Endothelial cell (in vitro differentiated cells): ENCODE data around the gene AREL1. TPM values are rescaled to one million over a fixed set of nuclear protein-coding genes. Genes with fewer than 3 reads are reported as not detected.

Experiments used
- DNase-seq: peaks from one replicate; pipeline ENCODE4 v3.0.0; 2021; ENCODE audit warnings: low spot score
- H3K27ac Mint-ChIP-seq: one replicate; pipeline ENCODE4 v1.8.0; 2021; ENCODE audit warnings: mixed read lengths, inconsistent platforms; ENCODE audit not compliant: unreplicated experiment
- H3K27me3 Mint-ChIP-seq: one replicate; pipeline ENCODE4 v1.8.0; 2021; ENCODE audit warnings: mild to moderate bottlenecking, moderate library complexity, mixed read lengths, inconsistent platforms; ENCODE audit not compliant: unreplicated experiment
- H3K36me3 Mint-ChIP-seq: one replicate; pipeline ENCODE4 v1.8.0; 2021; ENCODE audit warnings: mild to moderate bottlenecking, low read depth, mixed read lengths, inconsistent platforms; ENCODE audit not compliant: unreplicated experiment
- H3K4me1 Mint-ChIP-seq: one replicate; pipeline ENCODE4 v1.8.0; 2021; ENCODE audit warnings: mild to moderate bottlenecking, mixed read lengths, inconsistent platforms; ENCODE audit not compliant: unreplicated experiment
- H3K4me3 Mint-ChIP-seq: one replicate; pipeline ENCODE4 v1.8.0; 2021; ENCODE audit warnings: mild to moderate bottlenecking, mixed read lengths, inconsistent platforms; ENCODE audit not compliant: unreplicated experiment
- H3K9me3 Mint-ChIP-seq: one replicate; pipeline ENCODE4 v1.8.0; 2021; ENCODE audit warnings: mixed read lengths, inconsistent platforms; ENCODE audit not compliant: unreplicated experiment
- total RNA-seq: library from RNA; stranded (reverse); fragmentation: NEBNext Ultra II Directional; extraction: Animal tissue kit (Norgen Biotek cat#: 25700); gene quantifications from one replicate; pipeline ENCODE4 v1.2.1, GENCODE V29; 2021; ENCODE audit not compliant: unreplicated experiment
- TF ChIP-seq, protein P1 (sequence below): fragments of 200-600 bp; sonication (generic); IDR thresholded peaks from one replicate; pipeline ENCODE4 v1.5.0; 2021; ENCODE audit warnings: antibody characterized with exemption; ENCODE audit not compliant: unreplicated experiment

Gene AREL1
- total RNA-seq, 1 donor from 2014 or later: 41.6 TPM

DNA sequence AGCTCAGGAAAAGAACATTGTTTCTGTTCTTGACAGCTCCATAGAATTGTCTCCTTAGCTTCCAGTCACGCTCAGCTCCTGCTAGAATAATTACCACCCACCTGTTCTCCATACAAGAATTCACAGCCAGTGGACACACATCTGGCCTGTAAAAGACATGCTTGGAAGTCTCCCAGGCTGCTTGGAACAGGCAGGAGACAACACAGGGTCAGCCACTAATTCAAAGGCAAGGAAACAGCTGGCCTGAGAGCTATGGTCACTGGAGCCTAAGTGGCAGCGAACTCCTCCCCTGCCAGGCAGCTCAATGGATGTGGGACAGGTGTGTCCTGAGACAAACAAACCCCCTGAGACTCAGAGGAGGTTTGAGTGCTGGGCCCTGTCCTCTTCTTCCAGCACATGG lies 77.9 kb downstream of the AREL1 start:
- peaks cover 9% of the 10 kb centered on the region for H3K4me1 Mint-ChIP-seq

DNA sequence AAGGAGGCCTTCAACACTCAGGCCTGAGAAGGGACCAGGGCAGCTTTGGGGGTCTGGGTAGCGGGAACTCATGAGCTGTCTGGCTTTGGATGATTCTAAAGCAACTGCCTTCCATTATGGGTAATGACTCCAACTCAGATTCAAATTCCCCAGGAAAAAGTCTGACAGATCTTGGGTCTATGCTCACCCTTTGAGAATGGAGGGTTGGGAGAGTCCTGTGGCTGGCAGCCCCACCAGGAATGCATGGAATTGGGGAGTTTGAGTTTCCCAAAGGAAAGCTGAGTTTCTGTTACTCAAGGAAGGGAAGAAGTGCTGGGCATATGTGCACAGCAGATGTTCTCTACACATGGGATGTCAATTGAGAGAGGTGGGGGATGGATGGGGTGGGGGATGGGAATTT lies 78.4 kb downstream of the AREL1 start:
- no peak overlapping the region for H3K4me3 Mint-ChIP-seq
- H3K9me3 Mint-ChIP-seq: no peaks in the 10 kb centered on the region
- H3K27me3 Mint-ChIP-seq: peaks cover 5% of the 10 kb centered on the region
- H3K36me3 Mint-ChIP-seq: peaks cover 5% of the 10 kb centered on the region
- DNase-seq: no peak
- TF ChIP-seq, protein P1, sequence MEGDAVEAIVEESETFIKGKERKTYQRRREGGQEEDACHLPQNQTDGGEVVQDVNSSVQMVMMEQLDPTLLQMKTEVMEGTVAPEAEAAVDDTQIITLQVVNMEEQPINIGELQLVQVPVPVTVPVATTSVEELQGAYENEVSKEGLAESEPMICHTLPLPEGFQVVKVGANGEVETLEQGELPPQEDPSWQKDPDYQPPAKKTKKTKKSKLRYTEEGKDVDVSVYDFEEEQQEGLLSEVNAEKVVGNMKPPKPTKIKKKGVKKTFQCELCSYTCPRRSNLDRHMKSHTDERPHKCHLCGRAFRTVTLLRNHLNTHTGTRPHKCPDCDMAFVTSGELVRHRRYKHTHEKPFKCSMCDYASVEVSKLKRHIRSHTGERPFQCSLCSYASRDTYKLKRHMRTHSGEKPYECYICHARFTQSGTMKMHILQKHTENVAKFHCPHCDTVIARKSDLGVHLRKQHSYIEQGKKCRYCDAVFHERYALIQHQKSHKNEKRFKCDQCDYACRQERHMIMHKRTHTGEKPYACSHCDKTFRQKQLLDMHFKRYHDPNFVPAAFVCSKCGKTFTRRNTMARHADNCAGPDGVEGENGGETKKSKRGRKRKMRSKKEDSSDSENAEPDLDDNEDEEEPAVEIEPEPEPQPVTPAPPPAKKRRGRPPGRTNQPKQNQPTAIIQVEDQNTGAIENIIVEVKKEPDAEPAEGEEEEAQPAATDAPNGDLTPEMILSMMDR: no peak
- H3K27ac Mint-ChIP-seq: no peak overlapping the region
- H3K4me1 Mint-ChIP-seq: peaks cover 9% of the 10 kb centered on the region

More for the DNA sequence above, 77.9 kb downstream of the AREL1 start:
- Mint-ChIP-seq H3K27me3 (peaks cover 5% of the 10 kb centered on the region), H3K9me3 (no peaks in the 10 kb centered on the region), H3K36me3 (peaks cover 5% of the 10 kb centered on the region), H3K27ac (no peak overlapping the region), H3K4me3 (no peak overlapping the region)
- TF ChIP-seq, protein P1: no peak
- DNase-seq: no peak

- Mint-ChIP-seq H3K4me1 (peaks cover 4% of the 10 kb centered on the region), H3K27me3 (peaks cover 5% of the 10 kb centered on the region), H3K36me3 (peaks cover 5% of the 10 kb centered on the region), H3K9me3 (no peaks in the 10 kb centered on the region), H3K27ac (no peak overlapping the region), H3K4me3 (no peak overlapping the region)
- no peak for DNase-seq
- TF ChIP-seq, protein P1: no peak
Measured at GRCh38 chr14:74630881-74631690, 81.8 kb downstream of the AREL1 start.

- Mint-ChIP-seq H3K36me3 (peaks cover 5% of the 10 kb centered on the region), H3K9me3 (no peaks in the 10 kb centered on the region), H3K27me3 (peaks cover 5% of the 10 kb centered on the region), H3K4me1 (peaks cover 4% of the 10 kb centered on the region), H3K27ac (no peak overlapping the region), H3K4me3 (no peak overlapping the region)
- TF ChIP-seq, protein P1: no peak
- no peak for DNase-seq
Measured at GRCh38 chr14:74628418-74628817, 84.5 kb downstream of the AREL1 start.

DNA sequence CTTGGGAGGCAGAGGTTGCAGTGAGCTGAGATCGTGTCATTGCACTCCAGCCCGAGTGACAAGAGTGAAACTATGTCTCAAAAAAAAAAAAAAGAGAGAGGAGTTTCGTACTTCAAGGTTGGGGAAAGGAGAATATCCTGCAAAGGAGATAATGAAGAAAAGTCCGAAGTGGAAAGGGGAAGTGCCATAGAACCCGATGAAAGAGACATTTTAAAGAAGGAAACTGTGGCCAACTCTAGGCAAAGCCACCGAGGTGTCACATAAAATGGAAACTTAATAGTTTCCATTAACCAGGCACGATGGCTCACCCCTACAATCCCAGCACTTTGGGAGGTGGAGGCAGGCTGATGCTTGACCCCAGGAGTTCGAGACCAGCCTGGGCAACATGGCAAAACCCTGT lies 85.8 kb downstream of the AREL1 start:
- Mint-ChIP-seq H3K4me3 (no peak overlapping the region), H3K4me1 (peaks cover under 1% of the 10 kb centered on the region), H3K27ac (no peak overlapping the region), H3K36me3 (no peaks in the 10 kb centered on the region), H3K9me3 (no peaks in the 10 kb centered on the region), H3K27me3 (peaks cover 2% of the 10 kb centered on the region)
- TF ChIP-seq, protein P1: no peak
- DNase-seq: no peak
